ENCODE data around the gene PSEN1. TPM values are rescaled to one million over a fixed set of nuclear protein-coding genes. Genes with fewer than 3 reads are reported as not detected.

Gene PSEN1
- total RNA-seq, 1 donor = 79.6 TPM

GRCh38 chr14:73258076-73258475, 121.8 kb downstream of the PSEN1 start:
- Histone ChIP-seq H3K36me3 (ENCODE audit: insufficient read depth, low read length) (no peaks in the 10 kb centered on the region), H4K20me1 (ENCODE audit: insufficient read depth, low read length) (no peaks in the 10 kb centered on the region), H2AFZ (ENCODE audit: low read length) (no peak overlapping the region), H3K4me3 (ENCODE audit: insufficient read depth, low read length) (no peak overlapping the region), H3K27ac (ENCODE audit: low read depth, low read length) (no peak overlapping the region), H3K27me3 (ENCODE audit: insufficient read depth, low read length) (no peaks in the 10 kb centered on the region), H3K79me2 (ENCODE audit: insufficient read depth, low read length) (no peaks in the 10 kb centered on the region), H3K4me1 (ENCODE audit: insufficient read depth, low read length) (no peaks in the 10 kb centered on the region), H3K4me2 (ENCODE audit: insufficient read depth, low read length) (no peak overlapping the region), H3K9me3 (ENCODE audit: low read depth, low read length) (no peaks in the 10 kb centered on the region)
- TF ChIP-seq, protein P1, sequence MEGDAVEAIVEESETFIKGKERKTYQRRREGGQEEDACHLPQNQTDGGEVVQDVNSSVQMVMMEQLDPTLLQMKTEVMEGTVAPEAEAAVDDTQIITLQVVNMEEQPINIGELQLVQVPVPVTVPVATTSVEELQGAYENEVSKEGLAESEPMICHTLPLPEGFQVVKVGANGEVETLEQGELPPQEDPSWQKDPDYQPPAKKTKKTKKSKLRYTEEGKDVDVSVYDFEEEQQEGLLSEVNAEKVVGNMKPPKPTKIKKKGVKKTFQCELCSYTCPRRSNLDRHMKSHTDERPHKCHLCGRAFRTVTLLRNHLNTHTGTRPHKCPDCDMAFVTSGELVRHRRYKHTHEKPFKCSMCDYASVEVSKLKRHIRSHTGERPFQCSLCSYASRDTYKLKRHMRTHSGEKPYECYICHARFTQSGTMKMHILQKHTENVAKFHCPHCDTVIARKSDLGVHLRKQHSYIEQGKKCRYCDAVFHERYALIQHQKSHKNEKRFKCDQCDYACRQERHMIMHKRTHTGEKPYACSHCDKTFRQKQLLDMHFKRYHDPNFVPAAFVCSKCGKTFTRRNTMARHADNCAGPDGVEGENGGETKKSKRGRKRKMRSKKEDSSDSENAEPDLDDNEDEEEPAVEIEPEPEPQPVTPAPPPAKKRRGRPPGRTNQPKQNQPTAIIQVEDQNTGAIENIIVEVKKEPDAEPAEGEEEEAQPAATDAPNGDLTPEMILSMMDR (IDR thresholded peaks at IDR 0.05; ENCODE audit: extremely low read depth, low read depth, low read length) = no peak
- no peak for DNase-seq (ENCODE audit: insufficient read length, low spot score, missing footprints)

DNA sequence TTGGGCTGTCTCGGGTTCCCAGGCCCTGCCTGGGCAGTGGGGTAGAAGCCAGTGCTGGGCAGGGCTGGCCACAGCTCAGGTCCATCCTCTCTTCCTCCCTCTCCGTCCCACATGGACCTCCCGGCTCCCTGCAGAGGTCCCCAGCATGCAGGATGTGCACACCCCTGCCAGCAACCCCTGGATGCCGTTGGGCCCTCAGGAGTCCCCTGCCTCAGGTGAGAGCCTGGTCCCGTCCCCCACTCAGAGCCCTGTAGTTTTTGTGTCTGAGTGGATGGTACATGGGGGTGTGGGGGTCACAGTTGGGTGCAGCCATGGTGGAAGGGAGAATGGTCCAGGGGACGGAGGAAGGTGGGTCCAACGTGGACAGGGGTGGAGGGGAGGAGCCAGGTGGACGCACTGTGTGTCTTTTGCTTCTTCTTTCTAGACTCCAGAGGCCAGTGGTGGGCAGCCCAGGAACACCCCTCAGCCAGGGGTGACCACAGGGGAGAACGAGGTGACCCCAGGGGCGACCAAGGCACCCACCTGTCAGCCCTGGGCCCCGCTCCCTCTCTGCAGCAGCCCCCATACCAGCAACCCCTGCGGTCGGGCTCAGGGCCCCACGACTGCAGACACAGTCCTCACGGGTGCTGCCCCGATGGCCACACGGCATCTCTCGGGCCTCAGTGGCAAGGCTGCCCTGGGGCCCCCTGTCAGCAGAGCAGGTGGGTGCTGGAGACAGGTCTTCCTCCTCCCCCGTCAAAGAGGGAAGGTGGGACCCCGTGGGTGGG, 122.7 kb downstream of the PSEN1 start:
- no peaks in the 10 kb centered on the region for H3K4me1 ChIP-seq (ENCODE audit: insufficient read depth, low read length)
- no peak overlapping the region for H3K27ac ChIP-seq (ENCODE audit: low read depth, low read length)
- no peaks in the 10 kb centered on the region for H3K36me3 ChIP-seq (ENCODE audit: insufficient read depth, low read length)
- H2AFZ ChIP-seq (ENCODE audit: low read length) = no peak overlapping the region
- peak; percentile 47 for DNase-seq (ENCODE audit: insufficient read length, low spot score, missing footprints)
- no peak overlapping the region for H3K4me2 ChIP-seq (ENCODE audit: insufficient read depth, low read length)
- no peaks in the 10 kb centered on the region for H3K79me2 ChIP-seq (ENCODE audit: insufficient read depth, low read length)
- no peaks in the 10 kb centered on the region for H4K20me1 ChIP-seq (ENCODE audit: insufficient read depth, low read length)
- H3K9me3 ChIP-seq (ENCODE audit: low read depth, low read length) = no peaks in the 10 kb centered on the region
- H3K27me3 ChIP-seq (ENCODE audit: insufficient read depth, low read length) = no peaks in the 10 kb centered on the region
- TF ChIP-seq, protein P1 (IDR thresholded peaks at IDR 0.05; ENCODE audit: extremely low read depth, low read depth, low read length) = no peak
- no peak overlapping the region for H3K4me3 ChIP-seq (ENCODE audit: insufficient read depth, low read length)

DNA sequence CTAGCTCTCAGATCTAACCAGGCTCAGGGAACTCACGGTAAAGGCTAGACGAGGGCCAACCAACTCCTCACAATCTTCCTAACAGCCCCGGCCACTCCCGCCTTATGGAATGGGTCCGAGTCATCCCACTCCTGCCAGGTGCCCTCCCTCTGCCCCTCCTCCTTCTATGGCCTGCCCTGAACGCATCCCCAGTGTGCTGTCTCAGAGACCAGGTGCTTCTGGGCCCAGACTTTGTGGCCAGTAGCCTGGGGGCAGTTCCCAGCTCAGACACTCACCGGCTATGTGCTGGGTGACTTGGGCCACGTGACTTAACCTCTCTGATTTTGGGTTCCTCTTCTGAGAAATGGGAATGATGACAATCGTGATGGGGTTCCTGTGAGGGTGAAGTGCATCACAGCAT, 123.5 kb downstream of the PSEN1 start:
- no peaks in the 10 kb centered on the region for H3K4me1 ChIP-seq (ENCODE audit: insufficient read depth, low read length)
- H3K4me2 ChIP-seq (ENCODE audit: insufficient read depth, low read length) = no peak overlapping the region
- no peaks in the 10 kb centered on the region for H4K20me1 ChIP-seq (ENCODE audit: insufficient read depth, low read length)
- no peaks in the 10 kb centered on the region for H3K27me3 ChIP-seq (ENCODE audit: insufficient read depth, low read length)
- H3K27ac ChIP-seq (ENCODE audit: low read depth, low read length) = no peak overlapping the region
- H3K4me3 ChIP-seq (ENCODE audit: insufficient read depth, low read length) = no peak overlapping the region
- H3K79me2 ChIP-seq (ENCODE audit: insufficient read depth, low read length) = no peaks in the 10 kb centered on the region
- H3K9me3 ChIP-seq (ENCODE audit: low read depth, low read length) = no peaks in the 10 kb centered on the region
- DNase-seq (ENCODE audit: insufficient read length, low spot score, missing footprints) = no peak
- no peaks in the 10 kb centered on the region for H3K36me3 ChIP-seq (ENCODE audit: insufficient read depth, low read length)
- TF ChIP-seq, protein P1 (IDR thresholded peaks at IDR 0.05; ENCODE audit: extremely low read depth, low read depth, low read length) = no peak
- no peak overlapping the region for H2AFZ ChIP-seq (ENCODE audit: low read length)

DNA sequence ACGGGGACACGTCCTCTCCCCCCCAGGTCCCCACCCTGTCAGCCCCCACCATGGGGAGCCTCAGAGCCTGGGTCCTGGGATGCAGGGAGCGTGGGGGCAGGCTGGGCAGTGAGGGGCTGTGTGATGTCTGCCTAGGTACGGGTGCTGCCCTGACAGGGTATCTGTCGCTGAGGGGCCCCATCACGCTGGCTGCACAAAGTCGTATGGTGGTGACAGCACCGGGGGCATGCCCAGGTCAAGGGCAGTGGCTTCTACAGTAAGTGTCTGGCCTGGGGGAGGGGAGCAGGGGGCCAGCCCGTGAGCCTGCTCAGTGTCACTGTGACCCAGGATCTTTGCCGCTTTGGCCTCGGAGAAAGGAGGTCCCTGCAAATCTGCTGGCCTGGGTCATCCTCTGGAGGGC, 124.3 kb downstream of the PSEN1 start:
- H4K20me1 ChIP-seq (ENCODE audit: insufficient read depth, low read length) = no peaks in the 10 kb centered on the region
- no peak overlapping the region for H3K27ac ChIP-seq (ENCODE audit: low read depth, low read length)
- TF ChIP-seq, protein P1 (IDR thresholded peaks at IDR 0.05; ENCODE audit: extremely low read depth, low read depth, low read length) = no peak
- no peak overlapping the region for H3K4me3 ChIP-seq (ENCODE audit: insufficient read depth, low read length)
- no peaks in the 10 kb centered on the region for H3K36me3 ChIP-seq (ENCODE audit: insufficient read depth, low read length)
- H2AFZ ChIP-seq (ENCODE audit: low read length) = no peak overlapping the region
- H3K4me1 ChIP-seq (ENCODE audit: insufficient read depth, low read length) = no peaks in the 10 kb centered on the region
- no peaks in the 10 kb centered on the region for H3K27me3 ChIP-seq (ENCODE audit: insufficient read depth, low read length)
- DNase-seq (ENCODE audit: insufficient read length, low spot score, missing footprints) = peak; percentile 76
- H3K9me3 ChIP-seq (ENCODE audit: low read depth, low read length) = no peaks in the 10 kb centered on the region
- no peak overlapping the region for H3K4me2 ChIP-seq (ENCODE audit: insufficient read depth, low read length)
- no peaks in the 10 kb centered on the region for H3K79me2 ChIP-seq (ENCODE audit: insufficient read depth, low read length)

Data from osteoblast (primary cell).